ENCODE data around the gene TDRD15. TPM values are rescaled to one million over a fixed set of nuclear protein-coding genes. Genes with fewer than 3 reads are reported as not detected.
"Not testable (repeated sequence)": the region's sequence is repeated elsewhere in the genome, so short reads cannot be mapped to it uniquely, and the experiment has no call there.

Gene TDRD15
- total RNA-seq, 1 donor from 2014 or later: not detected

DNA sequence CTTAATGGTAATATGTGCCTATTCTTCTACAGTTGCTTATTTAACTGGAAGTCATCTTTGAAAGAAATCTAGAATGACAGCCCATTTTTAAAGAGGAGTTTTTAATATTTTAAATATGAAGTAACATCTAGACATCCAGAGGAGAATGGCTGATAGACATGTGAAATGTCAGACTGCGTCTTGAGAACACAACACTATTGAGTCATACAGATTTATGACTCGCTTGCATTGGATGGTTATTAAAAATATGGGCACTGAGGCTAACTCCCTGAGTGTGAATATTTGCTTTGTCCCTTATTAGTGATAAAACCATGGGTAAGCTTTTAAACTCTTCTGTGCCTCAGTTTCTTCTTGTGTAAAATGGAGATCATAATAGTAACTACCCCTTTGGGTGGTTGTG, 22.9 kb downstream of the TDRD15 start:
- Mint-ChIP-seq H3K27ac (no peak overlapping the region), H3K4me1 (no peaks in the 10 kb centered on the region), H3K4me3 (no peak overlapping the region), H3K27me3 (ENCODE audit: insufficient read depth, low read depth) (no peaks in the 10 kb centered on the region), H3K9me3 (no peaks in the 10 kb centered on the region), H3K36me3 (no peaks in the 10 kb centered on the region)
- Histone ChIP-seq H3K27ac (no peak overlapping the region), H3K9me3 (ENCODE audit: low read depth) (no peaks in the 10 kb centered on the region), H3K27me3 (peaks cover 17% of the 10 kb centered on the region), H4K20me1 (ENCODE audit: low read depth) (no peaks in the 10 kb centered on the region), H2AFZ (replicated peaks) (no peak overlapping the region), H3K4me3 (no peak overlapping the region), H3K9ac (no peak overlapping the region), H3K4me1 (no peaks in the 10 kb centered on the region), H3K4me2 (no peak overlapping the region), H3F3A (ENCODE audit: low read depth) (no peaks in the 10 kb centered on the region), H3K79me2 (ENCODE audit: low read depth) (no peaks in the 10 kb centered on the region), H3K36me3 (no peaks in the 10 kb centered on the region)
- TF ChIP-seq, protein P1, sequence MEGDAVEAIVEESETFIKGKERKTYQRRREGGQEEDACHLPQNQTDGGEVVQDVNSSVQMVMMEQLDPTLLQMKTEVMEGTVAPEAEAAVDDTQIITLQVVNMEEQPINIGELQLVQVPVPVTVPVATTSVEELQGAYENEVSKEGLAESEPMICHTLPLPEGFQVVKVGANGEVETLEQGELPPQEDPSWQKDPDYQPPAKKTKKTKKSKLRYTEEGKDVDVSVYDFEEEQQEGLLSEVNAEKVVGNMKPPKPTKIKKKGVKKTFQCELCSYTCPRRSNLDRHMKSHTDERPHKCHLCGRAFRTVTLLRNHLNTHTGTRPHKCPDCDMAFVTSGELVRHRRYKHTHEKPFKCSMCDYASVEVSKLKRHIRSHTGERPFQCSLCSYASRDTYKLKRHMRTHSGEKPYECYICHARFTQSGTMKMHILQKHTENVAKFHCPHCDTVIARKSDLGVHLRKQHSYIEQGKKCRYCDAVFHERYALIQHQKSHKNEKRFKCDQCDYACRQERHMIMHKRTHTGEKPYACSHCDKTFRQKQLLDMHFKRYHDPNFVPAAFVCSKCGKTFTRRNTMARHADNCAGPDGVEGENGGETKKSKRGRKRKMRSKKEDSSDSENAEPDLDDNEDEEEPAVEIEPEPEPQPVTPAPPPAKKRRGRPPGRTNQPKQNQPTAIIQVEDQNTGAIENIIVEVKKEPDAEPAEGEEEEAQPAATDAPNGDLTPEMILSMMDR (IDR thresholded peaks at IDR 0.05): no peak
- TF ChIP-seq EZH2 (IDR thresholded peaks at IDR 0.05) (no peak), EZH2phosphoT487 (IDR thresholded peaks at IDR 0.05) (no peak)
- no peak for DNase-seq (ENCODE audit: low spot score)

DNA sequence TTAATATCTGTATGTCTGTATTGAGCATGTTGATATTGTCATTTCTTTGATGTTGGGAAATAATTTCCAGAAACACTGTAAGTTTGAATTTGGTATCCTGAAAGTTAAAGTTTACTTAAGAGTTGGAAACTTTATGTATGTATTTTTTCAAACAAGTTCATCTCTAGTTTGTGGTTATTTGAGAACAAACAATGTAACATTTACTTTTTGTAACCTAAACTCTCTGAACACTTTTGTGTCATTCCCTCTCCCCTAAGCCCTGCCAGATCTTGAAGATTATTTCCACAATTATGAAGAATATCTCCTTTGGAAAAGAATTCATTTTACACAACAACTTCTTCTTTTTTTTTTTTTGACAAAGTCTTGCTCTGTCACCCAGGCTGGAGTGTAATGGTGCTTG, 24.9 kb downstream of the TDRD15 start:
- no peak overlapping the region for H2AFZ ChIP-seq (replicated peaks)
- peaks cover 16% of the 10 kb centered on the region for H3K27me3 ChIP-seq
- H3K27ac ChIP-seq: no peak overlapping the region
- no peak overlapping the region for H3K9ac ChIP-seq
- Mint-ChIP-seq H3K9me3 (peaks cover 2% of the 10 kb centered on the region), H3K4me1 (no peaks in the 10 kb centered on the region), H3K27me3 (ENCODE audit: insufficient read depth, low read depth) (no peaks in the 10 kb centered on the region), H3K36me3 (no peaks in the 10 kb centered on the region), H3K4me3 (no peak overlapping the region), H3K27ac (no peak overlapping the region)
- H3K4me2 ChIP-seq: no peak overlapping the region
- no peaks in the 10 kb centered on the region for H3K79me2 ChIP-seq (ENCODE audit: low read depth)
- DNase-seq (ENCODE audit: low spot score): no peak
- H3F3A ChIP-seq (ENCODE audit: low read depth): no peaks in the 10 kb centered on the region
- H3K4me3 ChIP-seq: no peak overlapping the region
- no peaks in the 10 kb centered on the region for H3K36me3 ChIP-seq
- no peaks in the 10 kb centered on the region for H4K20me1 ChIP-seq (ENCODE audit: low read depth)
- no peaks in the 10 kb centered on the region for H3K9me3 ChIP-seq (ENCODE audit: low read depth)
- TF ChIP-seq EZH2 (IDR thresholded peaks at IDR 0.05): no peak
- TF ChIP-seq EZH2phosphoT487 (IDR thresholded peaks at IDR 0.05): no peak
- H3K4me1 ChIP-seq: no peaks in the 10 kb centered on the region

DNA sequence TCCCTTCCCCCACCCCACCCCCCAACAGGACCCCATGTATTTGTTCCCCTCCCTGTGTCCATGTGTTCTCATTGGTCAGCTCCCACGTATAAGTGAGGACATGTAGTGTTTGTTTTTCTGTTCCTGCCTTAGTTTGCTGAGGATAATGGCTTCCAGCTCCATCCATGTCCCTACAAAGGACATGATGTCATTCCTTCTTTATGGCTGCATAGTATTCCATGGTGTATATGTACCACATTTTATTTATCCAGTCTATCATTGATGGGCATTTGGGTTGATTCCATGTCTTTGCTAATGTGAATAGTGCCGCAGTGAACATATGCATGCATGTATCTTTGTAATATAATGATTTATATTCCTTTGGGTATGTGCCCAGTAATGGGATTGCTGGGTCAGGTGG, 27.5 kb downstream of the TDRD15 start:
- not testable (repeated sequence) for H4K20me1 ChIP-seq (ENCODE audit: low read depth); DNase-seq (ENCODE audit: low spot score); H3F3A ChIP-seq (ENCODE audit: low read depth); H3K36me3 Mint-ChIP-seq; H3K27me3 ChIP-seq; H3K4me3 Mint-ChIP-seq; H2AFZ ChIP-seq (replicated peaks); H3K9ac ChIP-seq; H3K27me3 Mint-ChIP-seq (ENCODE audit: insufficient read depth, low read depth); H3K4me3 ChIP-seq; H3K27ac ChIP-seq; H3K4me1 ChIP-seq; H3K9me3 Mint-ChIP-seq; H3K27ac Mint-ChIP-seq; H3K9me3 ChIP-seq (ENCODE audit: low read depth); H3K4me1 Mint-ChIP-seq; H3K4me2 ChIP-seq; H3K79me2 ChIP-seq (ENCODE audit: low read depth); H3K36me3 ChIP-seq

DNA sequence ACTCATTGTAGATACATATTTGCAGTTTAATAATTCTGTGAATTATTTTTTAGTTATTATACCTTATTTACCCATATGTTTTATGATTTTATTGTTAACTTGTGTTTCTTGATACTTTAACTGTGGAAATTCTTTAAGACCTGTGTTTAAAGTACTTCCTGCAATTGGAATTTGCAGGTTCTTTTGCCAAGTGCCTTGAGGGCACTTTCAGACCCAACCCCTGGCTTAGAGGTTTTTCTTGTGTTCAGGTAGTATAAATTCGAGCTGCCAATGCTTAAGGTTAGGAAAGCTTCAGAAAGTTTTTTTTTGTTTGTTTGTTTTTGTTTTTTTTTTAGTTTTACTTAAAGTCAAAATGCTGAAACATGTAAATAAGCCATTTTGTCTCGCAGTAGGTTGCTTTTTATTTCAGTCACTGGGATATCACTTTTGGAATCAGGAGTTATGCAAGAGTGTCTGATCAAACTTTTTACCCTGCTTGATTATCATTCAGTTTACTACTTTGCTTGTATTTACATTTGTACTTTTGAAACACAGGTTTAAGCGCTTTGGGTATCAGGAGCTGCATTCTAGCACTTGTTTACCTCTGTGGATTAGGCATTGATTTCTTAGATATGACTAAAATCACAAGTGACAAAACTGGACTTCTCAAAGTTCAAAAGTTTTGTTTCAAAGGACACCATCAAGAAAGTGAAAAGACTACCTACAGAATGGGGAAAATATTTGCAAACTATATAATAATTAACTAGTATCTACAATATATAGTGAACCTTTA, 31.8 kb downstream of the TDRD15 start:
- Histone ChIP-seq H2AFZ (replicated peaks) (no peak overlapping the region), H3K4me3 (no peak overlapping the region), H3F3A (ENCODE audit: low read depth) (no peaks in the 10 kb centered on the region), H3K27me3 (no peaks in the 10 kb centered on the region), H3K27ac (no peak overlapping the region), H3K9ac (no peak overlapping the region), H3K36me3 (no peaks in the 10 kb centered on the region), H4K20me1 (ENCODE audit: low read depth) (no peaks in the 10 kb centered on the region), H3K9me3 (ENCODE audit: low read depth) (no peaks in the 10 kb centered on the region), H3K4me2 (no peak overlapping the region), H3K79me2 (ENCODE audit: low read depth) (no peaks in the 10 kb centered on the region), H3K4me1 (no peaks in the 10 kb centered on the region)
- H3K4me1 Mint-ChIP-seq: no peaks in the 10 kb centered on the region
- no peak overlapping the region for H3K27ac Mint-ChIP-seq
- TF ChIP-seq, protein P1 (IDR thresholded peaks at IDR 0.05): no peak
- no peak for TF ChIP-seq EZH2phosphoT487 (IDR thresholded peaks at IDR 0.05)
- no peak for TF ChIP-seq EZH2 (IDR thresholded peaks at IDR 0.05)
- DNase-seq (ENCODE audit: low spot score): no peak
- no peaks in the 10 kb centered on the region for H3K27me3 Mint-ChIP-seq (ENCODE audit: insufficient read depth, low read depth)
- H3K4me3 Mint-ChIP-seq: no peak overlapping the region
- no peaks in the 10 kb centered on the region for H3K36me3 Mint-ChIP-seq
- H3K9me3 Mint-ChIP-seq: peaks cover 2% of the 10 kb centered on the region
